Hepatocyte (in vitro differentiated cells): ENCODE data around the gene ADAMTS5.

ENCODE experiments used
- CTCF ChIP-seq: fragments of 200-600 bp; sonication (generic); IDR thresholded peaks from 2 replicates; pipeline ENCODE4 v1.5.1; 2016; ENCODE audit warnings: antibody characterized with exemption, mild to moderate bottlenecking; ENCODE audit not compliant: poor library complexity
- EZH2 ChIP-seq: fragments of 200-600 bp; sonication (generic); IDR thresholded peaks from 2 replicates; pipeline ENCODE4 v1.6.1; 2016; ENCODE audit warnings: antibody characterized with exemption, mild to moderate bottlenecking, borderline replicate concordance
- EZH2phosphoT487 ChIP-seq: fragments of 200-600 bp; sonication (generic); IDR thresholded peaks from one replicate; pipeline ENCODE4 v1.6.1; 2018; ENCODE audit warnings: antibody characterized with exemption, mild to moderate bottlenecking, low read depth, moderate library complexity; ENCODE audit not compliant: unreplicated experiment, severe bottlenecking

DNA sequence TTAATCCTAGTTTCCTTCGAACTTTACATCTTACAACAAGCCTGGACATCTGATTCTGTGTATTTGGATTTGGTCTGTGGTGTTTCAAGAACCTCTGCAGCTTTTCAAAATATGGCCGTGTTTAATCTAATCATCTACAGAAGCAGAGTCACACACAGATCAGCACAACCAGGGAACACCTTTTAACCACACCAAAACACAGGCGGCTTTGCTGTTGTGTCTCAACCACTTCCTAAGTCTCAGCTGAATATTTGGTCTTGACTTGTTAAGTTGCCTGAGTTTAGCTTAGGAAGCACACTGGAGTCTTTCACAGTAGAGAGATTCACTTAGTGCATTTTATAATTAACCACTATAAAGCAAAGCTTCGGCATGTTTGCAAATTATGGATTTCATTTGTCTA lies 17.1 kb downstream of the ADAMTS5 start:
- no peak for TF ChIP-seq CTCF
- TF ChIP-seq EZH2, result no peak
- TF ChIP-seq EZH2phosphoT487, result no peak
